Esophagus muscularis mucosa (tissue), 4 donors: Measurements from ENCODE around the gene PRKCB. TPM values are rescaled to one million over a fixed set of nuclear protein-coding genes. Genes with fewer than 3 reads are reported as not detected.

Experiments used
- DNase-seq: peaks from one replicate; pipeline ENCODE4 v3.0.0-alpha.2; 2017; ENCODE audit errors: extremely low spot score
- H3K27ac ChIP-seq, 4 donors: fragments of 200-600 bp; sonication (generic); replicated peaks in 1 of 4; 1 replicate in 3 of 4; 2 replicates in 1 of 4; pipeline ENCODE4 v1.5.1; 2016 to 2019; ENCODE audit warnings: mild to moderate bottlenecking in 1 of 4
- H3K27me3 ChIP-seq, 4 donors: fragments of 200-600 bp; sonication (generic); one replicate each; pipeline versions ENCODE4 v1.5.1 to v1.6.0; 2016 to 2019
- H3K36me3 ChIP-seq, 4 donors: fragments of 200-600 bp; sonication (generic); one replicate each; pipeline ENCODE4 v1.5.1; 2016 to 2019
- H3K4me1 ChIP-seq, 4 donors: fragments of 200-600 bp; sonication (generic); one replicate each; pipeline ENCODE4 v1.5.1; 2016 to 2019
- H3K4me3 ChIP-seq, 4 donors: fragments of 200-600 bp; sonication (generic); 1 replicate in 2 of 4; 2 replicates in 2 of 4; pipeline ENCODE4 v1.5.1; 2016 to 2019; ENCODE audit warnings: mild to moderate bottlenecking in 4 of 4, moderate library complexity in 1 of 4
- H3K9me3 ChIP-seq, 4 donors: fragments of 200-600 bp; sonication (generic); 1 replicate in 3 of 4; 2 replicates in 1 of 4; pipeline ENCODE4 v1.5.1; 2016 to 2019
- EP300 ChIP-seq: sonication (generic); formaldehyde crosslinking; IDR thresholded peaks from one replicate; pipeline ENCODE4 v1.6.1; 2017; ENCODE audit warnings: antibody characterized with exemption
- POLR2A ChIP-seq: fragments of 450-650 bp; IDR thresholded peaks from one replicate; pipeline ENCODE4 v1.6.1; 2017; ENCODE audit warnings: antibody characterized with exemption, moderate library complexity, mild to moderate bottlenecking, low read depth
- POLR2AphosphoS5 ChIP-seq, 2 donors: sonication (generic); formaldehyde crosslinking; IDR thresholded peaks; one replicate each; pipeline ENCODE4 v1.6.1; 2017; ENCODE audit warnings: antibody characterized with exemption in 2 of 2
- WGBS: methylation state at CpG from one replicate; pipeline ENCODE4 v1.1.5; 2018; 5-methylcytosine and 5-hydroxymethylcytosine counted together
- intact Hi-C: fragments of 100-400 bp; cut with DNase I; formaldehyde crosslinking; loops from one replicate; pipeline ENCODE4 v1.15.1; 2023
- total RNA-seq, 4 donors: library from RNA; depleted of rRNA; stranded (reverse); fragments of >200 nt; gene quantifications; one replicate each; pipeline versions ENCODE4 v1.1.0 to v1.2.1, GENCODE V29; 2016
- TF ChIP-seq, protein P1 (sequence below), 3 experiments: fragments of 200-600 bp in 2 of 3; fragments of 450-650 bp in 1 of 3; sonication (generic) in 2 of 3; IDR thresholded peaks; one replicate each; pipeline ENCODE4 v1.5.1; 2017 to 2019; ENCODE audit warnings: antibody characterized with exemption in 3 of 3, mild to moderate bottlenecking in 2 of 3, moderate library complexity in 1 of 3

PRKCB gene
- total RNA-seq, 4 donors from 2014 or later = 5.8 to 15.6 (median 9.7) TPM

DNA sequence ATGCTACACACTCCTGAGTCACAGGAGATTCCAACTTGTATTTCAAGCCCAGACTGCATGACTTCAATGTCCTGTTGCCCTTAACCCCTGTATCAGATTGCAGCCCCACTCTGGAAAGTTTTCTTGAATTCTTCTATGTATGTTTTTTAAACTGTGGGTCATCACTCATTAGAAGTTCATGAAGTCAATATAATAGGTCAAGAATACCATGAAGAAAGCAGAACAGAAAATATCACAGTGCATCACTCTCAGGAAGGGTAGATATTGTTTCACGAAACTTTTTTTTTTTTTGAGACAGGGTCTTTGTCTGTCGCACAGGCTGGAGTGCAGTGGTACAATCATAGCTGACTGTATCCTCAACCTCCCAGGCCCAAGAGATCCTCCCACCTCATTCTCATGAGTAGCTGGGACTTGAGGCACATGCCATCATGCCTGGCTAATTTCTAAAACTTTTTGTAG is 20.5 kb downstream of the PRKCB start:
- TF ChIP-seq POLR2A (no peak), POLR2AphosphoS5 (IDR thresholded peaks at IDR 0.05) (no peak), EP300 (no peak)
- TF ChIP-seq, protein P1, sequence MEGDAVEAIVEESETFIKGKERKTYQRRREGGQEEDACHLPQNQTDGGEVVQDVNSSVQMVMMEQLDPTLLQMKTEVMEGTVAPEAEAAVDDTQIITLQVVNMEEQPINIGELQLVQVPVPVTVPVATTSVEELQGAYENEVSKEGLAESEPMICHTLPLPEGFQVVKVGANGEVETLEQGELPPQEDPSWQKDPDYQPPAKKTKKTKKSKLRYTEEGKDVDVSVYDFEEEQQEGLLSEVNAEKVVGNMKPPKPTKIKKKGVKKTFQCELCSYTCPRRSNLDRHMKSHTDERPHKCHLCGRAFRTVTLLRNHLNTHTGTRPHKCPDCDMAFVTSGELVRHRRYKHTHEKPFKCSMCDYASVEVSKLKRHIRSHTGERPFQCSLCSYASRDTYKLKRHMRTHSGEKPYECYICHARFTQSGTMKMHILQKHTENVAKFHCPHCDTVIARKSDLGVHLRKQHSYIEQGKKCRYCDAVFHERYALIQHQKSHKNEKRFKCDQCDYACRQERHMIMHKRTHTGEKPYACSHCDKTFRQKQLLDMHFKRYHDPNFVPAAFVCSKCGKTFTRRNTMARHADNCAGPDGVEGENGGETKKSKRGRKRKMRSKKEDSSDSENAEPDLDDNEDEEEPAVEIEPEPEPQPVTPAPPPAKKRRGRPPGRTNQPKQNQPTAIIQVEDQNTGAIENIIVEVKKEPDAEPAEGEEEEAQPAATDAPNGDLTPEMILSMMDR (IDR thresholded peaks at IDR 0.05) = no peak
- peaks cover 0 to 2% (median 0%) of the 10 kb centered on the region in 4 donors for H3K27me3 ChIP-seq
- no peak overlapping the region for H3K27ac ChIP-seq
- H3K36me3 ChIP-seq = no peaks in the 10 kb centered on the region
- DNase-seq = no peak
- 78% methylated on average over 2 of the region's 2 CpGs for WGBS
- intact Hi-C loops = no loop called here
- H3K9me3 ChIP-seq = peaks cover 0 to under 1% (median 0%) of the 10 kb centered on the region in 4 donors
- peaks cover 0 to 11% (median 2%) of the 10 kb centered on the region in 4 donors for H3K4me1 ChIP-seq
- H3K4me3 ChIP-seq = no peak overlapping the region

DNA sequence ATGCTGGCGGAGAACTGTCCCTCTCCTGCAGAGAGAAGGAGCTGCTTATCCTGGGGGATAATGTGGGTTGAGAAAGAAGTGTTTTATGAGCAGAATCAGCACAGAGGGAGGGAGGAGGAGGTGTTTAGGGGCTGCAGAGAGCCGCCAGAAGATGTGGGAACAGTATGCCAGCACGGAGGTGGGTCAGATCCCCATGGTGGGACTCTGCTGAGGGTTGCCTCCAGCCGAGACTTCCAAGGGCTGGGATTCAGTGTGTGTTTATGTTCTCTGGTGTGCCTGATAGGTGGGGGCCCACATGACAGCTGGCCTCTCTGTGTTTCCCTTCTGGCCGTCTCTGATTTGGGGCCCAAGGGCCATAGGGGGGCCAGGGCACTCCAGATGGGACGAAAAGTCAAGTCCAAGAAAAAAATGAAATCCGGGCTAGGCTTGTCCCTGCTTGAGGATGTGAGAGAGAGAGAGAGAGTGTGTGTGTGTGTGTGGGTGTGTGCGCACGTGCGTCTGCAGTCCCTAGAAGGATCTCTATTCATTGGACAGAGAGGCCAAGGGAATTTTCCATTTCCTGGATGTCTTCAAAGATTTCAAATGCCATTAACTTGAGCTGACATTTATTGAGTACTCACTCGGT is 21.6 kb downstream of the PRKCB start:
- Histone ChIP-seq H3K4me1 (peaks cover 0 to 11% (median 5%) of the 10 kb centered on the region in 4 donors), H3K27ac (peak overlapping the region in 1 of 4 donors; percentile 27), H3K27me3 (peaks cover 0 to 4% (median 0%) of the 10 kb centered on the region in 4 donors), H3K36me3 (no peaks in the 10 kb centered on the region), H3K9me3 (no peaks in the 10 kb centered on the region), H3K4me3 (no peak overlapping the region)
- intact Hi-C loops = no loop called here
- no peak for DNase-seq
- no peak for TF ChIP-seq POLR2A
- peak in 1 of 2 donors; percentile 7 for TF ChIP-seq POLR2AphosphoS5 (IDR thresholded peaks at IDR 0.05)
- TF ChIP-seq, protein P1 (IDR thresholded peaks at IDR 0.05) = no peak
- TF ChIP-seq EP300 = no peak
- 19% methylated on average over 11 of the region's 11 CpGs for WGBS

DNA sequence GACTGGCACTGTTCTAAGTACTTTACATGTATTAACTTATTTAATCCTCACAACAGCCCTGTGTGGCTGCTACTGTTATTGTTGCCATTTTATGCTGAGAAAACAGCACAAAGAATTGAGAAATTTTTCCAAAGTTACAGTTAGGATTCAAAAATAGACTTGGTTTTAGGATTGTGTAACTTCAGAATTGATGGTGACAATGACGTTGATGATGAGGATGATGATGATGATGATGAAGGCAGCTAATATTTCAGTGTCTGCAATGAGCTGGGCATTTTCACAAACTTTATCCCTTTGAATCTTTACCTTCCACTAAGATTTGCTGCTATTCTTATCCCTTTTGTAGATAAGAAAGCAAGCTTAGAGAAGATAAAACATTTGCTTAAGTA is 22.1 kb downstream of the PRKCB start:
- Histone ChIP-seq H3K4me3 (no peak overlapping the region), H3K27ac (no peak overlapping the region), H3K36me3 (no peaks in the 10 kb centered on the region), H3K27me3 (peaks cover 0 to 4% (median 0%) of the 10 kb centered on the region in 4 donors), H3K4me1 (peaks cover 0 to 15% (median 7%) of the 10 kb centered on the region in 4 donors), H3K9me3 (no peaks in the 10 kb centered on the region)
- intact Hi-C loops = no loop called here
- no peak for DNase-seq
- 50% methylated on average over 1 of the region's 1 CpG for WGBS
- no peak for TF ChIP-seq POLR2AphosphoS5 (IDR thresholded peaks at IDR 0.05)
- no peak for TF ChIP-seq EP300
- TF ChIP-seq, protein P1 (IDR thresholded peaks at IDR 0.05) = no peak
- TF ChIP-seq POLR2A = no peak

DNA sequence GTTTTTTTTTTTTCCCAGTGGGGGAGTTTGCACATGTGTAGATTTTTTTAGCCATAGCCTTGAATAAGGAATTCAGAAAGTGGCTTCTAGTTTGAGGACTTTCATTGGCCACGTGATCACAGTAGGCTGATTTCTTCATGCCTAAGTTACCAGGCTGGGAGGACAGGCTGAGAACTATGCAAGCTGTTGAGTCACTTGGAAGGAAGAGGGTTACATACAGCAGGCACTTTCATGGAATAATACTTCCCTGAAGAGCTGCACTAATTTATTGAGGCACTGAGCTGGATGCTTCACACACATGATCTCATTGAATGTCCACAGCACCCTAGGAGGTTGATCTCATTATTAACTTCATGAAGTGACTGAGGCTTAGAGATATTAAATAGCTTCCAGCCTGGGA is 22.8 kb downstream of the PRKCB start:
- Histone ChIP-seq H3K27me3 (peaks cover 0 to 4% (median 0%) of the 10 kb centered on the region in 4 donors), H3K4me1 (peaks cover 0 to 19% (median 9%) of the 10 kb centered on the region in 4 donors), H3K36me3 (no peaks in the 10 kb centered on the region), H3K27ac (no peak overlapping the region), H3K9me3 (no peaks in the 10 kb centered on the region), H3K4me3 (no peak overlapping the region)
- WGBS = 73% methylated on average over 1 of the region's 1 CpG
- intact Hi-C loops = no loop called here
- no peak for DNase-seq
- TF ChIP-seq POLR2AphosphoS5 (IDR thresholded peaks at IDR 0.05) (no peak), EP300 (no peak), POLR2A (no peak)
- TF ChIP-seq, protein P1 (IDR thresholded peaks at IDR 0.05) = no peak
